ENCODE measurements around the gene NKIRAS2.
A peak's percentile ranks its signal among the peaks of the same experiment; 100 is the strongest.

The NKIRAS2 gene

DNA sequence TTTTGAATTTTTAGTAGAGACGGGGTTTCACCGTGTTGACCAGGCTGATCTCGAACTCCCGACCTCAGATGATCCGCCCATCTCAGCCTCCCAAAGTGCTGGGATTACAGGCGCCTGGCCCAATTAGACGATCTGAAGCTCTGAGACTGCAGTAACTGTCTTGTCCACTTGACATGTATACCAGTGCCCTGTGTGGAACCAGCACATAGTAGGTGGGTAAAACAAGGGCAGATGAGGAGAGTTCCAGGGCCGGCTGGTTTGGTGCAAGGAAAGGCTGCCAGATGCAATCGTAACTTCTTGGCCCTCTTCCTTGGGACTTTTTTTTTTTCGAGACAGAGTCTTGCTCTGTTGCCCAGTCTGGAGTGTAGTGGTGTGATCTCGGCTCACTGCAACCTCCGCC is 27.5 kb downstream of the NKIRAS2 start:
- DNase-seq (ENCODE audit: low spot score in 2 of 2) = no peak
- H3K4me1 ChIP-seq = no peaks in the 10 kb centered on the region
- no peaks in the 10 kb centered on the region for H3K9me3 ChIP-seq
- no peak overlapping the region for H3K4me3 ChIP-seq
- H3K36me3 ChIP-seq (replicated peaks) = no peaks in the 10 kb centered on the region
- in situ Hi-C loops (cut with MboI; ENCODE audit: low sequenced_read_pairs) = no loop called here
- no peaks in the 10 kb centered on the region for H3K27me3 ChIP-seq (ENCODE audit: low read depth)

DNA sequence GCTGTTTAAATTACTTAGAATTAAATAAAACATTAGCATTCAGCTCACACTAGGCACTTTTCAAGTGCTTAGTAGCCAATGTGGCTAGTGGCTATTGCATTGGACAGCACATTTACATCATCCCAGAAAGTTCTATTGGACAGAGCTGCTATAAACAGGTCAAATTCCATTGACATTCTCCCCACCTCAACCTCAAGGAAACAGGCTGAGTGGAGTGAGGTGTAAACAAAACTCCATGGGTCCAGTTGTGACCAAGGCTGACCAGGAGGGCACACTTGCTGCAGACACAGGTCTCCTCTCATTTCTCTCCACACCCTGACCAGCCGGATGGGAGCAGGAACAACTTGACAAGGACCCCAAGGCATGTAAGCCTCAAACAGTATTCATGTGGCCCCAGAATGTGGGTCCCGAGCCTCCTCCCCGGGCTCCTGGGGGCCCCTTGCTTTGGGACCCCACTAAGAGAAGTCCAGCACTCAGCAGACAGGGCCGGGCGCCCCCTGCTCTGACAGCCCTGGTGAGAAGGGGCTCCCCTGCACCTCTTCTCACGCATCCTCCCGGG is 30.0 kb downstream of the NKIRAS2 start:
- H3K27me3 ChIP-seq (ENCODE audit: low read depth) = peaks cover 6% of the 10 kb centered on the region; the same call in 1 of the 2 replicates
- in situ Hi-C loops (cut with MboI; ENCODE audit: low sequenced_read_pairs) = no loop called here
- no peaks in the 10 kb centered on the region for H3K9me3 ChIP-seq
- H3K4me1 ChIP-seq = no peaks in the 10 kb centered on the region
- H3K4me3 ChIP-seq = peak overlapping the region; percentile 54
- DNase-seq (ENCODE audit: low spot score in 2 of 2) = no peak
- no peaks in the 10 kb centered on the region for H3K36me3 ChIP-seq (replicated peaks)

DNA sequence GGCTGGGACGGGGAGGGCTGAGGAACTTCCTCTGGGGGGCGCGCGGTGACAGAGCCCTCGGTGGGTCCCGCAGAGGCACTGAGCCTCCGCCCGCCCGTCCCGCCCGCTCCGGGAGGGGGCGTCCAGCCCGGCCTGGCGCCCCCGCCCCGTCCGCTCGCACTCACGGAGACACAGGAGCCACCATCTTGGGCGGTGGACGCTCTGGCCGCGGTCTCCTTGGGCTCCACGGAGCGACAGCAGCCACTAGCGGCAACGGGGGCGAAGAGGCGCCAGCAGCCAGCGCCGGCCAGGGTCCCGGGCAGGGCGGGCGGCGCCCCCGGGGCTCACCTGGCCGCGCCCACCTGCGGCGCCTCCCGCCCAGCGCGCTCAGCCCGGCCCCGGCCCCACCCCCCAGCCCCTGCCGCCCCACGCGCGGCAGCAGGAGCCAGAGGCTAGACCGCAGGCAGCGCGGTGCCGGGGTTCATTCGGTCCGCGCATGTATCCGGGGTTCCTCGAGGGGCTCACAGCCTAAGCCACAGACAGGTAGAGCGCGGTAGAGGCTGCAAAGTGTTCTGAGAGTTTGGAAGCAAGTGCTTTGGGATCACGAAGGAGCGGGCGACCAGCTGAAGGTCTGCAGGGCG is 30.6 kb downstream of the NKIRAS2 start, which contains the start of gene C17orf113:
C17orf113 (minus strand) TSS at position 209 of the 620 bp plus-strand sequence. CDS start 7,225 bp downstream, outside the sequence.
- peak within 1 kb of the TSS; percentile 54 for H3K4me3 ChIP-seq
- peak; percentile 20 to 75 for DNase-seq (ENCODE audit: low spot score in 2 of 2)
- peaks cover 6% of the 10 kb centered on the region; the same call in 1 of the 2 replicates for H3K27me3 ChIP-seq (ENCODE audit: low read depth)
- H3K9me3 ChIP-seq = no peaks in the 10 kb centered on the region
- in situ Hi-C loops (cut with MboI; ENCODE audit: low sequenced_read_pairs) = no loop called here
- no peaks in the 10 kb centered on the region for H3K4me1 ChIP-seq
- no peaks in the 10 kb centered on the region for H3K36me3 ChIP-seq (replicated peaks)

GRCh38 chr17:42051013-42051400 is 31.1 kb downstream of the NKIRAS2 start:
- H3K4me3 ChIP-seq = peak overlapping the region; percentile 54
- in situ Hi-C loops (cut with MboI; ENCODE audit: low sequenced_read_pairs) = no loop called here
- no peak for DNase-seq (ENCODE audit: low spot score in 2 of 2)
- H3K9me3 ChIP-seq = no peaks in the 10 kb centered on the region
- no peaks in the 10 kb centered on the region for H3K36me3 ChIP-seq (replicated peaks)
- no peaks in the 10 kb centered on the region for H3K4me1 ChIP-seq
- peaks cover 6% of the 10 kb centered on the region; the same call in 1 of the 2 replicates for H3K27me3 ChIP-seq (ENCODE audit: low read depth)

GRCh38 chr17:42051645-42052044 is 31.8 kb downstream of the NKIRAS2 start:
- Histone ChIP-seq H3K27me3 (ENCODE audit: low read depth) (peaks cover 6% of the 10 kb centered on the region; the same call in 1 of the 2 replicates), H3K9me3 (no peaks in the 10 kb centered on the region), H3K4me1 (no peaks in the 10 kb centered on the region), H3K36me3 (replicated peaks) (no peaks in the 10 kb centered on the region), H3K4me3 (no peak overlapping the region)
- in situ Hi-C loops (cut with MboI; ENCODE audit: low sequenced_read_pairs) = no loop called here
- no peak for DNase-seq (ENCODE audit: low spot score in 2 of 2)

GRCh38 chr17:42052346-42052877 is 32.5 kb downstream of the NKIRAS2 start:
- no peaks in the 10 kb centered on the region for H3K36me3 ChIP-seq (replicated peaks)
- H3K4me3 ChIP-seq = no peak overlapping the region
- peaks cover 6% of the 10 kb centered on the region; the same call in 1 of the 2 replicates for H3K27me3 ChIP-seq (ENCODE audit: low read depth)
- no peaks in the 10 kb centered on the region for H3K9me3 ChIP-seq
- no peaks in the 10 kb centered on the region for H3K4me1 ChIP-seq
- no peak for DNase-seq (ENCODE audit: low spot score in 2 of 2)
- in situ Hi-C loops (cut with MboI; ENCODE audit: low sequenced_read_pairs) = no loop called here

GRCh38 chr17:42053731-42054500 is 34.0 kb downstream of the NKIRAS2 start:
- DNase-seq (ENCODE audit: low spot score in 2 of 2) = no peak
- Histone ChIP-seq H3K27me3 (ENCODE audit: low read depth) (peaks cover 6% of the 10 kb centered on the region; the same call in 1 of the 2 replicates), H3K9me3 (no peaks in the 10 kb centered on the region), H3K36me3 (replicated peaks) (no peaks in the 10 kb centered on the region), H3K4me1 (no peaks in the 10 kb centered on the region), H3K4me3 (no peak overlapping the region)
- in situ Hi-C loops (cut with MboI; ENCODE audit: low sequenced_read_pairs) = no loop called here

- Histone ChIP-seq H3K4me3 (no peak overlapping the region), H3K9me3 (no peaks in the 10 kb centered on the region), H3K27me3 (ENCODE audit: low read depth) (peaks cover 6% of the 10 kb centered on the region; the same call in 1 of the 2 replicates), H3K4me1 (no peaks in the 10 kb centered on the region), H3K36me3 (replicated peaks) (no peaks in the 10 kb centered on the region)
- DNase-seq (ENCODE audit: low spot score in 2 of 2) = no peak
- in situ Hi-C loops (cut with MboI; ENCODE audit: low sequenced_read_pairs) = no loop called here
Observed at GRCh38 chr17:42055027-42055426, 35.1 kb downstream of the NKIRAS2 start.

DNA sequence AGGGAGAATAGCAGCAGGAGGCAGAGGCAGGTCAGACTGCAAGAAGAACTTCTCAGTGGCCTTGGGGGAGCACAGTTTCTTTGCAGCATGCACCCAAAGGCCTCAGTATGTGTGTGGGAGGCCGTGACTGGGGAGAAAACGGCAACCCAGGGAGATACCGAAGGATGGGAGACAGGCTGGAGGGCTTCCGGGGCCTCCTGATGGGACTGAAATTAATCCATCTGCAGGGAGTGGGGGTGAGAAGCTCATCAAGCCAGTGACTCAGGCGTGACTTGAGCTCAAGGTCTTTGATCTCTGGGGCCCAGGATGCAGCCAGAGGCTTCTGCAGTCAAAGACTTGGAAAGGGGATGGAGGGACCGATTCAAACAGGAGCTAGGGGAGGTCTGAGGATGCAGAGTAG is 35.6 kb downstream of the NKIRAS2 start:
- H3K36me3 ChIP-seq (replicated peaks) = no peaks in the 10 kb centered on the region
- in situ Hi-C loops (cut with MboI; ENCODE audit: low sequenced_read_pairs) = no loop called here
- H3K4me1 ChIP-seq = no peaks in the 10 kb centered on the region
- no peak overlapping the region for H3K4me3 ChIP-seq
- DNase-seq (ENCODE audit: low spot score in 2 of 2) = no peak
- H3K9me3 ChIP-seq = no peaks in the 10 kb centered on the region
- H3K27me3 ChIP-seq (ENCODE audit: low read depth) = peaks cover 6% of the 10 kb centered on the region; the same call in 1 of the 2 replicates

- in situ Hi-C loops (cut with MboI; ENCODE audit: low sequenced_read_pairs) = no loop called here
- Histone ChIP-seq H3K27me3 (ENCODE audit: low read depth) (peaks cover 6% of the 10 kb centered on the region; the same call in 1 of the 2 replicates), H3K4me3 (no peak overlapping the region), H3K9me3 (no peaks in the 10 kb centered on the region), H3K4me1 (no peaks in the 10 kb centered on the region), H3K36me3 (replicated peaks) (no peaks in the 10 kb centered on the region)
- no peak for DNase-seq (ENCODE audit: low spot score in 2 of 2)
Observed at GRCh38 chr17:42056635-42057034, 36.7 kb downstream of the NKIRAS2 start.

GRCh38 chr17:42058063-42058462 is 38.2 kb downstream of the NKIRAS2 start:
- H3K4me3 ChIP-seq = no peak overlapping the region
- H3K27me3 ChIP-seq (ENCODE audit: low read depth) = peaks cover 4% of the 10 kb centered on the region; the same call in 1 of the 2 replicates
- H3K4me1 ChIP-seq = no peaks in the 10 kb centered on the region
- H3K36me3 ChIP-seq (replicated peaks) = no peaks in the 10 kb centered on the region
- in situ Hi-C loops (cut with MboI; ENCODE audit: low sequenced_read_pairs) = no loop called here
- DNase-seq (ENCODE audit: low spot score in 2 of 2) = no peak
- H3K9me3 ChIP-seq = no peaks in the 10 kb centered on the region

- Histone ChIP-seq H3K36me3 (replicated peaks) (no peaks in the 10 kb centered on the region), H3K4me1 (no peaks in the 10 kb centered on the region), H3K9me3 (no peaks in the 10 kb centered on the region), H3K4me3 (no peak overlapping the region), H3K27me3 (ENCODE audit: low read depth) (no peaks in the 10 kb centered on the region)
- in situ Hi-C loops (cut with MboI; ENCODE audit: low sequenced_read_pairs) = no loop called here
- DNase-seq (ENCODE audit: low spot score in 2 of 2) = no peak
Observed at GRCh38 chr17:42059815-42060214, 39.9 kb downstream of the NKIRAS2 start.

DNA sequence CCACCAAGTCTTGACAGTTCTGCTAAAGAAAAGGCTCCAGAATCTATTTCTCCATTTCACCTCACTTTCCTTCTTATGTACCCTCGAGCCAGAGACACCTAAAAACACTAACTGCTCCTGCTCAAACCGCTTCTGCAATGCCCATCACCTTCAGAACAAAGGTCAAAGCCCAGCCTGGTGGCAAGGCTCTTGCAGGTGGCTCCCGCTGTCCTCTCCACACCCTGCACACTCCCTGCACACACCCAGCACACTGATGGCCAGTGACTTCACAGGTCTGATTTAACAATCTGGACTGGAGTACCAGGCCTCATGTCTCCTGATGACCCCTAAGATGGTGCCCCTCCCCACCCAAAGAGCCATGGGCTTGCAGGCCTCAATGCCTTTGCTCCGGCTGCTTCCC is 40.3 kb downstream of the NKIRAS2 start:
- in situ Hi-C loops (cut with MboI; ENCODE audit: low sequenced_read_pairs) = no loop called here
- Histone ChIP-seq H3K4me1 (no peaks in the 10 kb centered on the region), H3K9me3 (no peaks in the 10 kb centered on the region), H3K36me3 (replicated peaks) (no peaks in the 10 kb centered on the region), H3K4me3 (no peak overlapping the region), H3K27me3 (ENCODE audit: low read depth) (no peaks in the 10 kb centered on the region)
- no peak for DNase-seq (ENCODE audit: low spot score in 2 of 2)
